MM.1S (cell line): Measurements from ENCODE around the gene B4GALT3.

Source experiments
- DNase-seq: peaks from one replicate; pipeline ENCODE4 v3.0.0-alpha.2; 2015
- H2AFZ ChIP-seq: fragments of 300-600 bp; sonication (generic); 2 replicates; pipeline ENCODE4 v1.6.0; 2016; ENCODE audit warnings: antibody characterized with exemption, low read length
- H3F3A ChIP-seq: fragments of 300-600 bp; sonication (generic); 2 replicates; pipeline ENCODE4 v1.6.1; 2016; ENCODE audit warnings: mild to moderate bottlenecking, antibody characterized with exemption, low read length, moderate library complexity, mixed read lengths; ENCODE audit not compliant: insufficient read depth
- H3K27ac ChIP-seq: fragments of 300-600 bp; sonication (generic); 2 replicates; pipeline ENCODE4 v1.5.1; 2016; ENCODE audit warnings: mild to moderate bottlenecking, low read length
- H3K27me3 ChIP-seq: fragments of 300-600 bp; sonication (generic); replicated peaks from 2 replicates; pipeline ENCODE4 v1.6.0; 2016; ENCODE audit warnings: low read length; ENCODE audit not compliant: insufficient read depth
- H3K36me3 ChIP-seq: fragments of 300-600 bp; sonication (generic); replicated peaks from 2 replicates; pipeline ENCODE4 v1.6.1; 2016; ENCODE audit warnings: mild to moderate bottlenecking, low read length, mixed read lengths; ENCODE audit not compliant: insufficient read depth
- H3K4me1 ChIP-seq: fragments of 300-600 bp; sonication (generic); 2 replicates; pipeline ENCODE4 v1.6.1; 2016; ENCODE audit warnings: low read length, mixed read lengths
- H3K4me2 ChIP-seq: fragments of 300-600 bp; sonication (generic); 2 replicates; pipeline ENCODE4 v1.6.0; 2016; ENCODE audit warnings: low read depth, low read length
- H3K4me3 ChIP-seq: fragments of 300-600 bp; sonication (generic); 2 replicates; pipeline ENCODE4 v1.5.1; 2016; ENCODE audit warnings: low read length, mixed read lengths
- H3K79me2 ChIP-seq: fragments of 300-600 bp; sonication (generic); 2 replicates; pipeline ENCODE4 v1.6.1; 2016; ENCODE audit warnings: mixed run types, low read length, mixed read lengths
- H3K9ac ChIP-seq: fragments of 300-600 bp; sonication (generic); 2 replicates; pipeline ENCODE4 v1.6.1; 2016; ENCODE audit warnings: low read length, mixed read lengths
- H3K9me2 ChIP-seq: fragments of 300-600 bp; sonication (generic); replicated peaks from 2 replicates; pipeline ENCODE4 v1.6.1; 2016; ENCODE audit warnings: mild to moderate bottlenecking, low read length, mixed read lengths; ENCODE audit not compliant: insufficient read depth
- H3K9me3 ChIP-seq: fragments of 300-600 bp; sonication (generic); replicated peaks from 2 replicates; pipeline ENCODE4 v1.6.1; 2016; ENCODE audit warnings: mild to moderate bottlenecking, low read length, mixed read lengths; ENCODE audit not compliant: insufficient read depth
- H4K20me1 ChIP-seq: fragments of 300-600 bp; sonication (generic); 2 replicates; pipeline ENCODE4 v1.6.1; 2016; ENCODE audit warnings: mild to moderate bottlenecking, low read length, moderate library complexity, mixed read lengths; ENCODE audit not compliant: insufficient read depth
- CTCF ChIP-seq: fragments of 300-600 bp; sonication (generic); IDR thresholded peaks from 2 replicates; pipeline ENCODE4 v1.5.1; 2016; ENCODE audit warnings: antibody characterized with exemption, low read length, mixed read lengths
- EZH2 ChIP-seq: fragments of 300-600 bp; sonication (generic); optimal IDR thresholded peaks from 2 replicates; pipeline ENCODE3; 2017; ENCODE audit warnings: low read depth, mild to moderate bottlenecking, antibody characterized with exemption, low read length, mixed read lengths
- EZH2phosphoT487 ChIP-seq: fragments of 300-600 bp; sonication (generic); IDR thresholded peaks from 2 replicates; pipeline ENCODE4 v1.6.1; 2018; ENCODE audit warnings: antibody characterized with exemption, low read length

Gene B4GALT3

GRCh38 chr1:161172776-161173376 lies 4.4 kb downstream of the B4GALT3 start:
- H2AFZ ChIP-seq: no peak overlapping the region
- DNase-seq: no peak
- H3K4me3 ChIP-seq: no peak overlapping the region
- no peak overlapping the region; the same call in 1 of the 2 replicates for H3K9ac ChIP-seq
- peak overlapping the region; percentile 11; the same call in 1 of the 2 replicates for H3K4me2 ChIP-seq
- peaks cover 35% of the 10 kb centered on the region for H3K4me1 ChIP-seq
- H3K27me3 ChIP-seq: no peaks in the 10 kb centered on the region
- H3K36me3 ChIP-seq: peaks cover 43% of the 10 kb centered on the region
- H3K9me3 ChIP-seq: no peaks in the 10 kb centered on the region
- H3K9me2 ChIP-seq: no peaks in the 10 kb centered on the region
- H3F3A ChIP-seq: peaks cover 50% of the 10 kb centered on the region
- 0 out of 2 replicates have a peak, but pooled peaks cover 6% of the 10 kb centered on the region for H4K20me1 ChIP-seq
- peaks cover 62% of the 10 kb centered on the region for H3K79me2 ChIP-seq
- TF ChIP-seq EZH2: no peak
- TF ChIP-seq EZH2phosphoT487: no peak
- no peak for TF ChIP-seq CTCF
- peak overlapping the region; percentile 4; the same call in 1 of the 2 replicates for H3K27ac ChIP-seq

GRCh38 chr1:161172349-161172748 lies 5.0 kb downstream of the B4GALT3 start:
- peaks cover 47% of the 10 kb centered on the region for H3F3A ChIP-seq
- TF ChIP-seq EZH2 (no peak), CTCF (no peak), EZH2phosphoT487 (no peak)
- no peak overlapping the region for H2AFZ ChIP-seq
- no peak for DNase-seq
- peaks cover 30% of the 10 kb centered on the region for H3K4me1 ChIP-seq
- no peaks in the 10 kb centered on the region for H3K9me3 ChIP-seq
- H3K27me3 ChIP-seq: no peaks in the 10 kb centered on the region
- H4K20me1 ChIP-seq: 0 out of 2 replicates have a peak, but pooled peaks cover 6% of the 10 kb centered on the region
- no peak overlapping the region for H3K27ac ChIP-seq
- no peaks in the 10 kb centered on the region for H3K9me2 ChIP-seq
- no peak overlapping the region for H3K4me3 ChIP-seq
- peaks cover 61% of the 10 kb centered on the region for H3K79me2 ChIP-seq
- H3K9ac ChIP-seq: no peak overlapping the region
- no peak overlapping the region for H3K4me2 ChIP-seq
- H3K36me3 ChIP-seq: peaks cover 43% of the 10 kb centered on the region

GRCh38 chr1:161171696-161172095 lies 5.6 kb downstream of the B4GALT3 start:
- Histone ChIP-seq H3K9me3 (no peaks in the 10 kb centered on the region), H2AFZ (no peak overlapping the region), H3K4me1 (peaks cover 34% of the 10 kb centered on the region), H3K4me3 (no peak overlapping the region), H3K9ac (no peak overlapping the region), H3K4me2 (no peak overlapping the region), H3K9me2 (no peaks in the 10 kb centered on the region), H3K79me2 (peaks cover 61% of the 10 kb centered on the region), H3F3A (peaks cover 46% of the 10 kb centered on the region), H3K36me3 (peaks cover 43% of the 10 kb centered on the region), H3K27ac (no peak overlapping the region), H3K27me3 (no peaks in the 10 kb centered on the region), H4K20me1 (0 out of 2 replicates have a peak, but pooled peaks cover 6% of the 10 kb centered on the region)
- no peak for DNase-seq
- TF ChIP-seq EZH2phosphoT487 (no peak), CTCF (no peak), EZH2 (no peak)
